GM10266 (cell line): Measurements from ENCODE around the gene MGRN1.
"Not testable (repeated sequence)": the region's sequence is repeated elsewhere in the genome, so short reads cannot be mapped to it uniquely, and the experiment has no call there.

ENCODE experiments used
- DNase-seq: peaks from one replicate; pipeline ENCODE4 v3.0.0; 2012; ENCODE audit errors: extremely low spot score
- CTCF ChIP-seq: IDR thresholded peaks from 2 replicates; pipeline ENCODE4 v1.5.1; 2012; ENCODE audit warnings: mild to moderate bottlenecking, low read depth; ENCODE audit not compliant: control insufficient read depth, insufficient read depth; ENCODE audit errors: missing control alignments

The MGRN1 gene

GRCh38 chr16:4733747-4734062 is 109.1 kb downstream of the MGRN1 start:
- no peak for TF ChIP-seq CTCF
- DNase-seq: no peak

GRCh38 chr16:4734063-4734729 is 109.6 kb downstream of the MGRN1 start, which contains the start of the genes ANKS3 and DNAAF8:
Gene ANKS3, minus strand, starts transcription at chr16:4734271. Its CDS starts 4,122 bp downstream, at chr16:4730149.
Gene DNAAF8, plus strand, starts transcription at chr16:4734537. Its CDS starts 1,978 bp downstream, at chr16:4736515.
- DNase-seq: peak; percentile 93
- TF ChIP-seq CTCF: no peak

- peak; percentile 96 for DNase-seq
- no peak for TF ChIP-seq CTCF
These were observed 110.3 kb downstream of the MGRN1 start for GRCh38 chr16:4734730-4735535.

GRCh38 chr16:4736546-4736945 is 111.9 kb downstream of the MGRN1 start:
- no peak for TF ChIP-seq CTCF
- no peak for DNase-seq

- no peak for DNase-seq
- TF ChIP-seq CTCF: no peak
These were observed 112.9 kb downstream of the MGRN1 start for GRCh38 chr16:4737545-4737944.

GRCh38 chr16:4738370-4738769 is 113.7 kb downstream of the MGRN1 start:
- DNase-seq: not testable (repeated sequence)
